GM19468 (cell line): ENCODE results near the gene KCNJ12.

Source experiments
- ATAC-seq: cut with Tn5 transposase; IDR thresholded peaks from one replicate; pipeline ENCODE4 v1.9.1; 2021; ENCODE audit warnings: mild to moderate bottlenecking, moderate library complexity, moderate number of reproducible peaks; ENCODE audit not compliant: unreplicated experiment; ENCODE audit errors: extremely low read depth

The KCNJ12 gene

GRCh38 chr17:21362331-21362931 is 13.7 kb upstream of the KCNJ12 start:
- ATAC-seq = no peak

- no peak for ATAC-seq
Measured at GRCh38 chr17:21363776-21364642, 12.1 kb upstream of the KCNJ12 start.

GRCh38 chr17:21365016-21365415 is 11.1 kb upstream of the KCNJ12 start:
- ATAC-seq = no peak

GRCh38 chr17:21368545-21369246 is 7.5 kb upstream of the KCNJ12 start:
- no peak for ATAC-seq

- no peak for ATAC-seq
Measured at GRCh38 chr17:21369395-21369794, 6.8 kb upstream of the KCNJ12 start.

GRCh38 chr17:21370430-21370829 is 5.7 kb upstream of the KCNJ12 start:
- no peak for ATAC-seq

- ATAC-seq = no peak
Measured at GRCh38 chr17:21371511-21372081, 4.6 kb upstream of the KCNJ12 start.

- ATAC-seq = no peak
Measured at GRCh38 chr17:21372256-21372954, 3.8 kb upstream of the KCNJ12 start.

- no peak for ATAC-seq
Measured at GRCh38 chr17:21373036-21373435, 3.1 kb upstream of the KCNJ12 start.

- no peak for ATAC-seq
Measured at GRCh38 chr17:21373696-21374440, 2.3 kb upstream of the KCNJ12 start.

GRCh38 chr17:21374441-21375161 is 1.6 kb upstream of the KCNJ12 start:
- no peak for ATAC-seq

- no peak for ATAC-seq
Measured at GRCh38 chr17:21375162-21375560, 996 bp upstream of the KCNJ12 start.

- ATAC-seq = no peak
Measured at GRCh38 chr17:21375757-21376080, 438 bp upstream of the KCNJ12 start.

- ATAC-seq = no peak
Measured at GRCh38 chr17:21376759-21377690, 868 bp downstream of the KCNJ12 start.

- no peak for ATAC-seq
Measured at GRCh38 chr17:21377705-21378396, 1.7 kb downstream of the KCNJ12 start.

- no peak for ATAC-seq
Measured at GRCh38 chr17:21378553-21378952, 2.4 kb downstream of the KCNJ12 start.

- no peak for ATAC-seq
Measured at GRCh38 chr17:21379080-21379711, 3.0 kb downstream of the KCNJ12 start.
